Ramos (cell line): ENCODE data around the gene ESPNL.

ENCODE experiments used
- in situ Hi-C: fragments of 300-500 bp; cut with MboI; formaldehyde crosslinking; loops from one replicate; pipeline ENCODE4 v1.14.3; 2022; ENCODE audit warnings: low sequenced_read_pairs; ENCODE audit not compliant: unreplicated experiment

The ESPNL gene

GRCh38 chr2:238097201-238097987 is 2.7 kb upstream of the ESPNL start:
- in situ Hi-C loops, result no loop called here

- in situ Hi-C loops, result no loop called here
Measured at GRCh38 chr2:238097988-238098871, 1.9 kb upstream of the ESPNL start.

GRCh38 chr2:238098901-238099713 is 1.0 kb upstream of the ESPNL start:
- in situ Hi-C loops, result no loop called here

- in situ Hi-C loops, result no loop called here
Measured at GRCh38 chr2:238099714-238100048, 459 bp upstream of the ESPNL start.

GRCh38 chr2:238100821-238101771 is 956 bp downstream of the ESPNL start:
- in situ Hi-C loops, result no loop called here

GRCh38 chr2:238101891-238102841 is 2.0 kb downstream of the ESPNL start:
- in situ Hi-C loops, result no loop called here

- in situ Hi-C loops, result no loop called here
Measured at GRCh38 chr2:238102865-238103264, 2.7 kb downstream of the ESPNL start.

- in situ Hi-C loops, result no loop called here
Measured at GRCh38 chr2:238103465-238104225, 3.5 kb downstream of the ESPNL start.

GRCh38 chr2:238104226-238104690 is 4.1 kb downstream of the ESPNL start:
- in situ Hi-C loops, result no loop called here

- in situ Hi-C loops, result no loop called here
Measured at GRCh38 chr2:238104691-238105371, 4.7 kb downstream of the ESPNL start.

GRCh38 chr2:238105506-238106338 is 5.6 kb downstream of the ESPNL start:
- in situ Hi-C loops, result no loop called here

GRCh38 chr2:238106339-238106697 is 6.2 kb downstream of the ESPNL start:
- in situ Hi-C loops, result no loop called here

GRCh38 chr2:238106698-238107524 is 6.8 kb downstream of the ESPNL start:
- in situ Hi-C loops, result no loop called here

GRCh38 chr2:238107525-238108422 is 7.6 kb downstream of the ESPNL start:
- in situ Hi-C loops, result no loop called here
